Measurements from ENCODE around the gene SPP1. TPM values are rescaled to one million over a fixed set of nuclear protein-coding genes. Genes with fewer than 3 reads are reported as not detected.

SPP1 gene
- total and polyA plus RNA-seq, 2 donors, result 44.2 to 64.8 TPM

- no peaks in the 10 kb centered on the region for H3K9me3 ChIP-seq (ENCODE audit: control insufficient read depth in 2 of 2, insufficient read depth in 1 of 2, low read length in 1 of 2)
- WGBS, result 81% methylated on average over 6 of the region's 6 CpGs
- H3K27me3 ChIP-seq (ENCODE audit: control insufficient read depth in 2 of 2, insufficient read depth in 1 of 2, low read length in 1 of 2), result no peaks in the 10 kb centered on the region
- no peak overlapping the region for H3K4me3 ChIP-seq (ENCODE audit: low read length in 2 of 2)
- no peak for DNase-seq (ENCODE audit: low read depth in 6 of 9, low spot score in 9 of 9)
- no peak overlapping the region for H3K27ac ChIP-seq (ENCODE audit: low read depth in 1 of 2, low read length in 1 of 2)
- H3K4me1 ChIP-seq (ENCODE audit: control insufficient read depth in 2 of 2, insufficient read depth in 2 of 2, low read length in 2 of 2), result no peaks in the 10 kb centered on the region
- H3K36me3 ChIP-seq (ENCODE audit: control insufficient read depth in 2 of 2, insufficient read depth in 2 of 2, low read length in 1 of 2), result no peaks in the 10 kb centered on the region
These were observed 27.9 kb upstream of the SPP1 start for GRCh38 chr4:87947381-87948160.

DNA sequence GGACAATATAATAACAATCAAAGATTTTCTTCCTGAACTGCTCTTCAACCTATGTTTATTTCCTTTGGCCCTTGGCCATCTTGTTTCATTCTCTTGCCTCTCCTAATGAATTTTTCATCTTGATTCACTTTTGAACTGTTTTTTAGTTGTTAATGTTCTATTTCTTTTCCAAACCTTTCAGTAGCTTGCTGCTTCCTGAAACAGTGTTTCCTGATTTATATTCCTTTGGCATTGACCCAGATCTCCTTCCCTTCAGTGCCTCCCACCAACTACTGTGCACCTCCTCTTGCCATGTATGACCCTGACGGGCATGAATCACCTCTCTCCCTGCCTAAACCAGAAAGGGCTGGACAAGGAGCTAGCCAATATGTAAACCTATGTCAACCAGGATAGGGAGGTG, 25.6 kb upstream of the SPP1 start:
- no peaks in the 10 kb centered on the region for H3K9me3 ChIP-seq (ENCODE audit: control insufficient read depth in 2 of 2, insufficient read depth in 1 of 2, low read length in 1 of 2)
- no peaks in the 10 kb centered on the region for H3K4me1 ChIP-seq (ENCODE audit: control insufficient read depth in 2 of 2, insufficient read depth in 2 of 2, low read length in 2 of 2)
- H3K36me3 ChIP-seq (ENCODE audit: control insufficient read depth in 2 of 2, insufficient read depth in 2 of 2, low read length in 1 of 2), result no peaks in the 10 kb centered on the region
- no peaks in the 10 kb centered on the region for H3K27me3 ChIP-seq (ENCODE audit: control insufficient read depth in 2 of 2, insufficient read depth in 1 of 2, low read length in 1 of 2)
- no peak overlapping the region for H3K4me3 ChIP-seq (ENCODE audit: low read length in 2 of 2)
- H3K27ac ChIP-seq (ENCODE audit: low read depth in 1 of 2, low read length in 1 of 2), result no peak overlapping the region
- no peak for DNase-seq (ENCODE audit: low read depth in 6 of 9, low spot score in 9 of 9)
- 91% methylated on average over 1 of the region's 1 CpG for WGBS

- Histone ChIP-seq H3K27me3 (ENCODE audit: control insufficient read depth in 2 of 2, insufficient read depth in 1 of 2, low read length in 1 of 2) (no peaks in the 10 kb centered on the region), H3K4me3 (ENCODE audit: low read length in 2 of 2) (no peak overlapping the region), H3K9me3 (ENCODE audit: control insufficient read depth in 2 of 2, insufficient read depth in 1 of 2, low read length in 1 of 2) (no peaks in the 10 kb centered on the region), H3K27ac (ENCODE audit: low read depth in 1 of 2, low read length in 1 of 2) (no peak overlapping the region), H3K4me1 (ENCODE audit: control insufficient read depth in 2 of 2, insufficient read depth in 2 of 2, low read length in 2 of 2) (no peaks in the 10 kb centered on the region), H3K36me3 (ENCODE audit: control insufficient read depth in 2 of 2, insufficient read depth in 2 of 2, low read length in 1 of 2) (no peaks in the 10 kb centered on the region)
- DNase-seq (ENCODE audit: low read depth in 6 of 9, low spot score in 9 of 9), result no peak
These were observed 25.0 kb upstream of the SPP1 start for GRCh38 chr4:87950493-87950892.

DNA sequence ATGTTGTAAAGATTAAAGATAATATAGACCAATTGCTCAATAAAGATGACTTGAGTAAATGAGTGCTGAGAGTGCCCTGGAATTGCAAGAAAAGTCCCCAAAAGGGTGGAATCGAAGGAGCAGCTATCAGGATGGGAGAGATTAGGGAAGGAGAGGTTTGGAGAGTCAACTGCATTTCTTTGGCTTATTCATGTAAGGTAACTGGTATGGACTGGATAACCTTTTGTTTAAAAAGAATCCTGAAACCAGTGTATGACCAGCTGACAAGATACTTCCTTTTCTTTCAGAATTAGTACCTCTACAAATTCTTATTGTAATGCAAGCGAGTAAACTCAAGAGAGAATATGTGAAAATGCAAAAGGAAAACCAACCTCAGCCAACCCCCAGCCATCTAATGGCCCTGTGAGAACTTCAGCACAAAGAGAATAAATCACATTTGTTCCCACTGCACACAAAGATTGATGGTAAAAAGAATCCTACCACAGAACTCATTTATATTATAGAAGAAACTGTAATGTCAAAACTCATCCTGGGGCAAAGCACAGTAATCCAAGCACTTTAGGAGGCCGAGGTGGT, 24.5 kb upstream of the SPP1 start:
- H3K27ac ChIP-seq (ENCODE audit: low read depth in 1 of 2, low read length in 1 of 2), result no peak overlapping the region
- WGBS, result 93% methylated on average over 3 of the region's 3 CpGs
- no peaks in the 10 kb centered on the region for H3K9me3 ChIP-seq (ENCODE audit: control insufficient read depth in 2 of 2, insufficient read depth in 1 of 2, low read length in 1 of 2)
- no peaks in the 10 kb centered on the region for H3K27me3 ChIP-seq (ENCODE audit: control insufficient read depth in 2 of 2, insufficient read depth in 1 of 2, low read length in 1 of 2)
- no peaks in the 10 kb centered on the region for H3K4me1 ChIP-seq (ENCODE audit: control insufficient read depth in 2 of 2, insufficient read depth in 2 of 2, low read length in 2 of 2)
- no peak for DNase-seq (ENCODE audit: low read depth in 6 of 9, low spot score in 9 of 9)
- H3K4me3 ChIP-seq (ENCODE audit: low read length in 2 of 2), result no peak overlapping the region
- H3K36me3 ChIP-seq (ENCODE audit: control insufficient read depth in 2 of 2, insufficient read depth in 2 of 2, low read length in 1 of 2), result no peaks in the 10 kb centered on the region

- DNase-seq (ENCODE audit: low read depth in 6 of 9, low spot score in 9 of 9), result no peak
- H3K36me3 ChIP-seq (ENCODE audit: control insufficient read depth in 2 of 2, insufficient read depth in 2 of 2, low read length in 1 of 2), result no peaks in the 10 kb centered on the region
- no peak overlapping the region for H3K27ac ChIP-seq (ENCODE audit: low read depth in 1 of 2, low read length in 1 of 2)
- H3K4me3 ChIP-seq (ENCODE audit: low read length in 2 of 2), result no peak overlapping the region
- H3K9me3 ChIP-seq (ENCODE audit: control insufficient read depth in 2 of 2, insufficient read depth in 1 of 2, low read length in 1 of 2), result no peaks in the 10 kb centered on the region
- 96% methylated on average over 1 of the region's 1 CpG for WGBS
- H3K4me1 ChIP-seq (ENCODE audit: control insufficient read depth in 2 of 2, insufficient read depth in 2 of 2, low read length in 2 of 2), result no peaks in the 10 kb centered on the region
- no peaks in the 10 kb centered on the region for H3K27me3 ChIP-seq (ENCODE audit: control insufficient read depth in 2 of 2, insufficient read depth in 1 of 2, low read length in 1 of 2)
These were observed 21.7 kb upstream of the SPP1 start for GRCh38 chr4:87953826-87954225.

- no peaks in the 10 kb centered on the region for H3K27me3 ChIP-seq (ENCODE audit: control insufficient read depth in 2 of 2, insufficient read depth in 1 of 2, low read length in 1 of 2)
- H3K4me3 ChIP-seq (ENCODE audit: low read length in 2 of 2), result no peak overlapping the region
- H3K4me1 ChIP-seq (ENCODE audit: control insufficient read depth in 2 of 2, insufficient read depth in 2 of 2, low read length in 2 of 2), result no peaks in the 10 kb centered on the region
- H3K36me3 ChIP-seq (ENCODE audit: control insufficient read depth in 2 of 2, insufficient read depth in 2 of 2, low read length in 1 of 2), result no peaks in the 10 kb centered on the region
- 96% methylated on average over 3 of the region's 3 CpGs for whole genome bisulfite sequencing
- H3K27ac ChIP-seq (ENCODE audit: low read depth in 1 of 2, low read length in 1 of 2), result no peak overlapping the region
- no peak for DNase-seq (ENCODE audit: low read depth in 6 of 9, low spot score in 9 of 9)
- H3K9me3 ChIP-seq (ENCODE audit: control insufficient read depth in 2 of 2, insufficient read depth in 1 of 2, low read length in 1 of 2), result no peaks in the 10 kb centered on the region
These were observed 19.0 kb upstream of the SPP1 start for GRCh38 chr4:87956501-87956900.

GRCh38 chr4:87957061-87957460, 18.5 kb upstream of the SPP1 start:
- Histone ChIP-seq H3K36me3 (ENCODE audit: control insufficient read depth in 2 of 2, insufficient read depth in 2 of 2, low read length in 1 of 2) (no peaks in the 10 kb centered on the region), H3K27me3 (ENCODE audit: control insufficient read depth in 2 of 2, insufficient read depth in 1 of 2, low read length in 1 of 2) (no peaks in the 10 kb centered on the region), H3K4me1 (ENCODE audit: control insufficient read depth in 2 of 2, insufficient read depth in 2 of 2, low read length in 2 of 2) (no peaks in the 10 kb centered on the region), H3K27ac (ENCODE audit: low read depth in 1 of 2, low read length in 1 of 2) (no peak overlapping the region), H3K9me3 (ENCODE audit: control insufficient read depth in 2 of 2, insufficient read depth in 1 of 2, low read length in 1 of 2) (no peaks in the 10 kb centered on the region), H3K4me3 (ENCODE audit: low read length in 2 of 2) (no peak overlapping the region)
- DNase-seq (ENCODE audit: low read depth in 6 of 9, low spot score in 9 of 9), result no peak
- 40% methylated on average over 1 of the region's 1 CpG for WGBS

- no peak for DNase-seq (ENCODE audit: low read depth in 6 of 9, low spot score in 9 of 9)
- H3K27ac ChIP-seq (ENCODE audit: low read depth in 1 of 2, low read length in 1 of 2), result no peak overlapping the region
- H3K27me3 ChIP-seq (ENCODE audit: control insufficient read depth in 2 of 2, insufficient read depth in 1 of 2, low read length in 1 of 2), result no peaks in the 10 kb centered on the region
- no peaks in the 10 kb centered on the region for H3K36me3 ChIP-seq (ENCODE audit: control insufficient read depth in 2 of 2, insufficient read depth in 2 of 2, low read length in 1 of 2)
- H3K9me3 ChIP-seq (ENCODE audit: control insufficient read depth in 2 of 2, insufficient read depth in 1 of 2, low read length in 1 of 2), result no peaks in the 10 kb centered on the region
- no peak overlapping the region for H3K4me3 ChIP-seq (ENCODE audit: low read length in 2 of 2)
- H3K4me1 ChIP-seq (ENCODE audit: control insufficient read depth in 2 of 2, insufficient read depth in 2 of 2, low read length in 2 of 2), result no peaks in the 10 kb centered on the region
- 70% methylated on average over 1 of the region's 1 CpG for WGBS
These were observed 13.5 kb upstream of the SPP1 start for GRCh38 chr4:87961993-87962392.

- Histone ChIP-seq H3K4me3 (ENCODE audit: low read length in 2 of 2) (no peak overlapping the region), H3K9me3 (ENCODE audit: control insufficient read depth in 2 of 2, insufficient read depth in 1 of 2, low read length in 1 of 2) (no peaks in the 10 kb centered on the region), H3K36me3 (ENCODE audit: control insufficient read depth in 2 of 2, insufficient read depth in 2 of 2, low read length in 1 of 2) (no peaks in the 10 kb centered on the region), H3K27ac (ENCODE audit: low read depth in 1 of 2, low read length in 1 of 2) (no peak overlapping the region), H3K27me3 (ENCODE audit: control insufficient read depth in 2 of 2, insufficient read depth in 1 of 2, low read length in 1 of 2) (no peaks in the 10 kb centered on the region), H3K4me1 (ENCODE audit: control insufficient read depth in 2 of 2, insufficient read depth in 2 of 2, low read length in 2 of 2) (no peaks in the 10 kb centered on the region)
- no peak for DNase-seq (ENCODE audit: low read depth in 6 of 9, low spot score in 9 of 9)
- 95% methylated on average over 5 of the region's 5 CpGs for WGBS
These were observed 12.9 kb upstream of the SPP1 start for GRCh38 chr4:87962398-87963146.

Measured in thymus (tissue), 11 donors.